T-helper 9 cell (primary cell): ENCODE results near the gene C1QL4.
"Not testable (repeated sequence)": the region's sequence is repeated elsewhere in the genome, so short reads cannot be mapped to it uniquely, and the experiment has no call there.

Source experiments
- DNase-seq: peaks from one replicate; pipeline ENCODE4 v3.0.0-alpha.2; 2020
- total RNA-seq, 2 donors: gene quantifications; one replicate each; lab custom pipeline; 2026; lab: John Stamatoyannopoulos, UW

C1QL4 gene
- 0 to 0.24 reads per million in 2 donors for total RNA-seq

GRCh38 chr12:49336645-49337584, at the start of gene C1QL4:
TSS of gene C1QL4 (minus strand) at chr12:49337188. CDS start at chr12:49336477, 711 bp downstream.
- DNase-seq: peak; percentile 94

- DNase-seq: not testable (repeated sequence)
Measured at GRCh38 chr12:49380184-49380583, 43.2 kb upstream of the C1QL4 start.

- no peak for DNase-seq
Measured at GRCh38 chr12:49377386-49377785, 40.4 kb upstream of the C1QL4 start.

- no peak for DNase-seq
Measured at GRCh38 chr12:49375406-49375805, 38.4 kb upstream of the C1QL4 start.

- no peak for DNase-seq
Measured at GRCh38 chr12:49370539-49370938, 33.6 kb upstream of the C1QL4 start.

- DNase-seq: no peak
Measured at GRCh38 chr12:49369411-49370145, 32.6 kb upstream of the C1QL4 start.

- no peak for DNase-seq
Measured at GRCh38 chr12:49368240-49368600, 31.2 kb upstream of the C1QL4 start.

- DNase-seq: no peak
Measured at GRCh38 chr12:49367381-49368239, 30.6 kb upstream of the C1QL4 start, which contains the start of gene SPATS2. TSS of gene SPATS2 (plus strand) at chr12:49367462. CDS start at chr12:49461013, 93,551 bp downstream.

GRCh38 chr12:49366652-49367380, 29.8 kb upstream of the C1QL4 start:
- DNase-seq: peak; percentile 77

GRCh38 chr12:49366096-49366651, 29.2 kb upstream of the C1QL4 start:
- DNase-seq: no peak

GRCh38 chr12:49365542-49365941, 28.6 kb upstream of the C1QL4 start:
- no peak for DNase-seq

- no peak for DNase-seq
Measured at GRCh38 chr12:49364989-49365388, 28.0 kb upstream of the C1QL4 start.

- no peak for DNase-seq
Measured at GRCh38 chr12:49362077-49362476, 25.1 kb upstream of the C1QL4 start.

GRCh38 chr12:49359671-49360070, 22.7 kb upstream of the C1QL4 start:
- DNase-seq: no peak

- DNase-seq: peak; percentile 31
Measured at GRCh38 chr12:49358483-49359141, 21.6 kb upstream of the C1QL4 start.

GRCh38 chr12:49357103-49357678, 20.2 kb upstream of the C1QL4 start:
- no peak for DNase-seq

GRCh38 chr12:49355913-49356312, 18.9 kb upstream of the C1QL4 start:
- no peak for DNase-seq

- no peak for DNase-seq
Measured at GRCh38 chr12:49352351-49352750, 15.4 kb upstream of the C1QL4 start.

- no peak for DNase-seq
Measured at GRCh38 chr12:49349266-49349665, 12.3 kb upstream of the C1QL4 start.

GRCh38 chr12:49348781-49349180, 11.8 kb upstream of the C1QL4 start:
- DNase-seq: no peak
